Liver (tissue), 9 donors: ENCODE results near the gene SLC36A3. TPM values are rescaled to one million over a fixed set of nuclear protein-coding genes. Genes with fewer than 3 reads are reported as not detected.
A peak's percentile ranks its signal among the peaks of the same experiment; 100 is the strongest.

Experiments
- DNase-seq: peaks from one replicate; pipeline ENCODE4 v3.0.0-alpha.2; 2017; ENCODE audit warnings: low spot score
- H3K27ac ChIP-seq, 2 donors: one replicate each; pipeline ENCODE4 v1.7.0; 2013; ENCODE audit warnings: inconsistent platforms in 2 of 2, low read length in 2 of 2, control low read depth in 1 of 2, low read depth in 1 of 2, mild to moderate bottlenecking in 1 of 2
- H3K27me3 ChIP-seq, 4 donors: one replicate each; pipeline versions ENCODE4 v1.6.1 to v1.7.0; 2013; ENCODE audit warnings: low read length in 3 of 4, inconsistent platforms in 1 of 4, mild to moderate bottlenecking in 1 of 4, moderate library complexity in 1 of 4; ENCODE audit not compliant: control insufficient read depth in 4 of 4, insufficient read depth in 4 of 4
- H3K36me3 ChIP-seq, 4 donors: one replicate each; pipeline versions ENCODE4 v1.6.1 to v1.7.0; 2013; ENCODE audit warnings: low read length in 3 of 4, mild to moderate bottlenecking in 3 of 4, low read depth in 1 of 4, moderate library complexity in 1 of 4; ENCODE audit not compliant: control insufficient read depth in 4 of 4, insufficient read depth in 3 of 4
- H3K4me1 ChIP-seq, 4 donors: one replicate each; pipeline versions ENCODE4 v1.6.1 to v1.7.0; 2013; ENCODE audit warnings: low read length in 3 of 4, mild to moderate bottlenecking in 3 of 4, moderate library complexity in 1 of 4; ENCODE audit not compliant: control insufficient read depth in 4 of 4, insufficient read depth in 4 of 4
- H3K4me3 ChIP-seq, 3 donors: one replicate each; pipeline versions ENCODE4 v1.6.1 to v1.7.0; 2013; ENCODE audit warnings: low read length in 3 of 3, control low read depth in 1 of 3, low read depth in 1 of 3, mild to moderate bottlenecking in 1 of 3
- H3K9ac ChIP-seq, 2 donors: one replicate each; pipeline ENCODE4 v1.7.0; 2013; ENCODE audit warnings: low read length in 2 of 2, mild to moderate bottlenecking in 2 of 2, moderate library complexity in 2 of 2, control low read depth in 1 of 2, low read depth in 1 of 2
- H3K9me3 ChIP-seq, 4 donors: one replicate each; pipeline versions ENCODE4 v1.6.1 to v1.7.0; 2013; ENCODE audit warnings: low read length in 3 of 4; ENCODE audit not compliant: control insufficient read depth in 4 of 4
- ATF3 ChIP-seq: IDR thresholded peaks from 2 replicates; pipeline ENCODE4 v1.6.1; 2016; ENCODE audit warnings: antibody characterized with exemption
- CTCF ChIP-seq: fragments of 150-350 bp; IDR thresholded peaks from 2 replicates; pipeline ENCODE4 v1.5.1; 2017; ENCODE audit warnings: improper control_type of control experiment, low read depth, low read length; ENCODE audit not compliant: missing input control
- EGR1 ChIP-seq, 2 donors: IDR thresholded peaks; 2 replicates each; pipeline ENCODE4 v1.6.1; 2016 to 2018; ENCODE audit warnings: antibody characterized with exemption in 2 of 2, low read depth in 2 of 2
- FOXA1 ChIP-seq: IDR thresholded peaks from 2 replicates; pipeline ENCODE4 v1.6.1; 2016; ENCODE audit warnings: antibody characterized with exemption
- FOXA2 ChIP-seq: IDR thresholded peaks from 2 replicates; pipeline ENCODE4 v1.6.1; 2016; ENCODE audit warnings: antibody characterized with exemption
- GABPA ChIP-seq, 2 donors: IDR thresholded peaks in 1 of 2; conservative IDR thresholded peaks in 1 of 2; 2 replicates each; pipeline ENCODE4 v1.6.1; 2016; ENCODE audit warnings: antibody characterized with exemption in 2 of 2, mild to moderate bottlenecking in 1 of 2, moderate library complexity in 1 of 2
- HNF4A ChIP-seq, 2 donors: conservative IDR thresholded peaks; 2 replicates each; pipeline ENCODE4 v1.6.1; 2016; ENCODE audit warnings: antibody characterized with exemption in 2 of 2, mild to moderate bottlenecking in 2 of 2
- HNF4G ChIP-seq: IDR thresholded peaks from 2 replicates; pipeline ENCODE4 v1.6.1; 2016; ENCODE audit warnings: antibody characterized with exemption
- JUND ChIP-seq, 2 donors: IDR thresholded peaks; 2 replicates each; pipeline ENCODE4 v1.6.1; 2016; ENCODE audit warnings: antibody characterized with exemption in 2 of 2
- MAX ChIP-seq: IDR thresholded peaks from 2 replicates; pipeline ENCODE4 v1.6.1; 2016; ENCODE audit warnings: antibody characterized with exemption
- NR2F2 ChIP-seq: IDR thresholded peaks from 2 replicates; pipeline ENCODE4 v1.6.1; 2016; ENCODE audit warnings: antibody characterized with exemption
- RAD21 ChIP-seq, 2 donors: IDR thresholded peaks; 2 replicates each; pipeline ENCODE4 v1.6.1; 2016; ENCODE audit warnings: antibody characterized with exemption in 2 of 2, mild to moderate bottlenecking in 2 of 2
- REST ChIP-seq: IDR thresholded peaks from 2 replicates; pipeline ENCODE4 v1.6.1; 2016; ENCODE audit warnings: antibody characterized with exemption, mild to moderate bottlenecking
- SP1 ChIP-seq: IDR thresholded peaks from 2 replicates; pipeline ENCODE4 v1.6.1; 2018; ENCODE audit warnings: antibody characterized with exemption, mild to moderate bottlenecking
- TAF1 ChIP-seq: conservative IDR thresholded peaks from 2 replicates; pipeline ENCODE4 v1.6.1; 2016; ENCODE audit warnings: antibody characterized with exemption, mild to moderate bottlenecking
- YY1 ChIP-seq: IDR thresholded peaks from 2 replicates; pipeline ENCODE4 v1.6.1; 2016; ENCODE audit warnings: antibody characterized with exemption, mild to moderate bottlenecking
- ZBTB33 ChIP-seq: IDR thresholded peaks from 2 replicates; pipeline ENCODE4 v1.6.1; 2016; ENCODE audit warnings: antibody characterized with exemption
- WGBS: extraction: QIAGEN DNeasy Blood & Tissue Kit; methylation state at CpG from one replicate; pipeline ENCODE4 v1.1.7; 2013; 5-methylcytosine and 5-hydroxymethylcytosine counted together
- polyA plus RNA-seq, 2 donors: library from polyadenylated mRNA; stranded (reverse) in 1 of 2; unstranded in 1 of 2; fragments of 200-250 nt in 1 of 2; fragments of >200 nt in 1 of 2; fragmentation: Nextera tagmentation in 1 of 2; extraction: Ambion mirVana in 1 of 2; gene quantifications; one replicate each; pipeline versions ENCODE4 v1.2.1 to v1.2.3, GENCODE V29; 2013 to 2015
- total RNA-seq, 2 donors: library from RNA; depleted of rRNA; stranded (reverse); fragments of >200 nt; gene quantifications; one replicate each; pipeline ENCODE4 v1.2.3, GENCODE V29; 2014
- donor health status: healthy.
- donor health status: healthy.
- donor health status: healthy.
- donor health status: healthy.
- donor health status: healthy.

Gene SLC36A3
- total and polyA plus RNA-seq, 4 donors = not detected

GRCh38 chr5:151239237-151239861, 64.2 kb downstream of the SLC36A3 start:
- H3K9me3 ChIP-seq = no peaks in the 10 kb centered on the region
- peak; percentile 86 for DNase-seq
- no peak overlapping the region for H3K4me3 ChIP-seq
- no peaks in the 10 kb centered on the region for H3K36me3 ChIP-seq
- WGBS = 86% methylated on average over 17 of the region's 17 CpGs
- no peaks in the 10 kb centered on the region for H3K27me3 ChIP-seq
- H3K27ac ChIP-seq = no peak overlapping the region
- H3K4me1 ChIP-seq = peaks cover 4 to 11% (median 7%) of the 10 kb centered on the region in 4 donors
- TF ChIP-seq ATF3 (no peak), NR2F2 (no peak), JUND (IDR thresholded peaks at IDR 0.05) (no peak), FOXA2 (no peak), SP1 (no peak), CTCF (peak; percentile 49), REST (no peak), RAD21 (IDR thresholded peaks at IDR 0.05) (peak in 1 of 2 donors; percentile 94)
- H3K9ac ChIP-seq = no peak overlapping the region

- Histone ChIP-seq H3K36me3 (no peaks in the 10 kb centered on the region), H3K4me1 (peaks cover 4 to 17% (median 10%) of the 10 kb centered on the region in 4 donors), H3K27ac (no peak overlapping the region), H3K27me3 (no peaks in the 10 kb centered on the region), H3K9me3 (no peaks in the 10 kb centered on the region), H3K9ac (no peak overlapping the region), H3K4me3 (no peak overlapping the region)
- no peak for DNase-seq
- 66% methylated on average over 14 of the region's 14 CpGs for WGBS
- TF ChIP-seq RAD21 (IDR thresholded peaks at IDR 0.05) = no peak
- TF ChIP-seq MAX = no peak
- no peak for TF ChIP-seq HNF4A (conservative IDR thresholded peaks at IDR 0.05)
- TF ChIP-seq YY1 = no peak
- no peak for TF ChIP-seq NR2F2
- TF ChIP-seq GABPA (IDR thresholded peaks at IDR 0.05 in 1 of 2, conservative IDR thresholded peaks at IDR 0.05 in 1 of 2) = no peak
- TF ChIP-seq CTCF = no peak
- TF ChIP-seq HNF4G = no peak
- no peak for TF ChIP-seq FOXA2
- no peak for TF ChIP-seq REST
- no peak for TF ChIP-seq ATF3
- TF ChIP-seq EGR1 (IDR thresholded peaks at IDR 0.05; ENCODE audit: low read depth in 2 of 2) = no peak
- no peak for TF ChIP-seq ZBTB33
- TF ChIP-seq TAF1 = no peak
- TF ChIP-seq FOXA1 = no peak
Measured at GRCh38 chr5:151238303-151238741, 65.2 kb downstream of the SLC36A3 start.
